ENCODE data around the gene HPX.
A peak's percentile ranks its signal among the peaks of the same experiment; 100 is the strongest.

Gene HPX

GRCh38 chr11:6389905-6390717, 50.7 kb downstream of the HPX start, which contains the start of gene SMPD1:
Gene SMPD1, plus strand, starts transcription at chr11:6390474. Its CDS starts 125 bp downstream, at chr11:6390599.
- peak within 1 kb of the TSS; percentile 76 for H3K27ac ChIP-seq (ENCODE audit: low read depth, low read length, severe bottlenecking)
- peaks cover 5% of the 10 kb centered on the region for H3K4me1 ChIP-seq (ENCODE audit: control insufficient read depth, insufficient read depth, low read length, poor library complexity, severe bottlenecking)
- H3K9me3 ChIP-seq (ENCODE audit: control insufficient read depth, low read length), result no peaks in the 10 kb centered on the region
- H3K4me3 ChIP-seq (ENCODE audit: extremely low read depth, insufficient read depth, low read length, poor library complexity, severe bottlenecking), result peak within 1 kb of the TSS; percentile 63
- 1 to 3% methylated on average over 49 to 52 of the region's 63 CpGs for WGBS, 2 experiments (ENCODE audit: insufficient coverage in 2 of 2)
- peaks cover 3% of the 10 kb centered on the region for H3K36me3 ChIP-seq (ENCODE audit: control insufficient read depth, insufficient read depth, low read length)

GRCh38 chr11:6388748-6389147, 52.0 kb downstream of the HPX start:
- 100% methylated on average over 1 of the region's 1 CpG; no CpG with 5 or more reads in 1 of the 2 experiments for WGBS, 2 experiments (ENCODE audit: insufficient coverage in 2 of 2)
- H3K4me1 ChIP-seq (ENCODE audit: control insufficient read depth, insufficient read depth, low read length, poor library complexity, severe bottlenecking), result peaks cover 5% of the 10 kb centered on the region
- H3K27ac ChIP-seq (ENCODE audit: low read depth, low read length, severe bottlenecking), result no peak overlapping the region
- peaks cover 3% of the 10 kb centered on the region for H3K36me3 ChIP-seq (ENCODE audit: control insufficient read depth, insufficient read depth, low read length)
- no peak overlapping the region for H3K4me3 ChIP-seq (ENCODE audit: extremely low read depth, insufficient read depth, low read length, poor library complexity, severe bottlenecking)
- H3K9me3 ChIP-seq (ENCODE audit: control insufficient read depth, low read length), result no peaks in the 10 kb centered on the region

- 89% methylated on average over 7 to 10 of the region's 12 CpGs for WGBS, 2 experiments (ENCODE audit: insufficient coverage in 2 of 2)
- no peak overlapping the region for H3K27ac ChIP-seq (ENCODE audit: low read depth, low read length, severe bottlenecking)
- no peak overlapping the region for H3K4me3 ChIP-seq (ENCODE audit: extremely low read depth, insufficient read depth, low read length, poor library complexity, severe bottlenecking)
Measured at GRCh38 chr11:6387811-6388599, 52.8 kb downstream of the HPX start.

GRCh38 chr11:6385046-6385777, 55.6 kb downstream of the HPX start:
- peaks cover 5% of the 10 kb centered on the region for H3K4me1 ChIP-seq (ENCODE audit: control insufficient read depth, insufficient read depth, low read length, poor library complexity, severe bottlenecking)
- H3K27ac ChIP-seq (ENCODE audit: low read depth, low read length, severe bottlenecking), result no peak overlapping the region
- no peaks in the 10 kb centered on the region for H3K9me3 ChIP-seq (ENCODE audit: control insufficient read depth, low read length)
- WGBS, 2 experiments (ENCODE audit: insufficient coverage in 2 of 2), result 69 to 77% methylated on average over 6 of the region's 7 CpGs
- no peaks in the 10 kb centered on the region for H3K36me3 ChIP-seq (ENCODE audit: control insufficient read depth, insufficient read depth, low read length)
- H3K4me3 ChIP-seq (ENCODE audit: extremely low read depth, insufficient read depth, low read length, poor library complexity, severe bottlenecking), result no peak overlapping the region

More at GRCh38 chr11:6387811-6388599, 52.8 kb downstream of the HPX start:
- Histone ChIP-seq H3K9me3 (ENCODE audit: control insufficient read depth, low read length) (no peaks in the 10 kb centered on the region), H3K36me3 (ENCODE audit: control insufficient read depth, insufficient read depth, low read length) (peaks cover 3% of the 10 kb centered on the region), H3K4me1 (ENCODE audit: control insufficient read depth, insufficient read depth, low read length, poor library complexity, severe bottlenecking) (peaks cover 5% of the 10 kb centered on the region)

Measured in mesodermal cell (in vitro differentiated cells).